GM19467 (cell line): ENCODE data around the gene BATF3.

Source experiments
- ATAC-seq: cut with Tn5 transposase; IDR thresholded peaks from one replicate; pipeline ENCODE4 v1.9.1; 2021; ENCODE audit warnings: mild to moderate bottlenecking, moderate library complexity; ENCODE audit not compliant: unreplicated experiment

BATF3 gene

GRCh38 chr1:212685429-212685828, 14.2 kb downstream of the BATF3 start:
- no peak for ATAC-seq

GRCh38 chr1:212684521-212685090, 15.0 kb downstream of the BATF3 start:
- no peak for ATAC-seq

GRCh38 chr1:212684076-212684475, 15.6 kb downstream of the BATF3 start:
- no peak for ATAC-seq

- ATAC-seq = peak; percentile 76
Observed at GRCh38 chr1:212683357-212683722, 16.3 kb downstream of the BATF3 start.

- ATAC-seq = no peak
Observed at GRCh38 chr1:212680680-212681389, 18.8 kb downstream of the BATF3 start.

- peak; percentile 39 for ATAC-seq
Observed at GRCh38 chr1:212678456-212679410, 20.9 kb downstream of the BATF3 start.

GRCh38 chr1:212677573-212677972, 22.1 kb downstream of the BATF3 start:
- no peak for ATAC-seq

- no peak for ATAC-seq
Observed at GRCh38 chr1:212677136-212677535, 22.5 kb downstream of the BATF3 start.

- no peak for ATAC-seq
Observed at GRCh38 chr1:212675675-212676074, 24.0 kb downstream of the BATF3 start.

GRCh38 chr1:212674872-212675271, 24.8 kb downstream of the BATF3 start:
- no peak for ATAC-seq

GRCh38 chr1:212671342-212672031, 28.2 kb downstream of the BATF3 start:
- ATAC-seq = peak; percentile 33

- no peak for ATAC-seq
Observed at GRCh38 chr1:212670882-212671281, 28.8 kb downstream of the BATF3 start.

GRCh38 chr1:212670301-212670700, 29.3 kb downstream of the BATF3 start:
- ATAC-seq = no peak

GRCh38 chr1:212669600-212669999, 30.0 kb downstream of the BATF3 start:
- no peak for ATAC-seq

- no peak for ATAC-seq
Observed at GRCh38 chr1:212669102-212669501, 30.5 kb downstream of the BATF3 start.

GRCh38 chr1:212668477-212668876, 31.2 kb downstream of the BATF3 start:
- no peak for ATAC-seq

- no peak for ATAC-seq
Observed at GRCh38 chr1:212667223-212668139, 32.2 kb downstream of the BATF3 start.

- ATAC-seq = no peak
Observed at GRCh38 chr1:212666116-212666775, 33.4 kb downstream of the BATF3 start.
